ENCODE data around the gene PDGFRA. TPM values are rescaled to one million over a fixed set of nuclear protein-coding genes. Genes with fewer than 3 reads are reported as not detected.

Gene PDGFRA
- total and polyA plus RNA-seq, 10 of the 15 experiments (the other 5 are each of a cell fraction or from before 2014, with no cell fraction given) = 0.01 to 0.28 (median 0.06) TPM; not detected in 5

GRCh38 chr4:54213001-54213400, 16.1 kb upstream of the PDGFRA start (continued):
- TF ChIP-seq PKNOX1 (IDR thresholded peaks at IDR 0.05) = no peak

GRCh38 chr4:54213761-54214160, 15.3 kb upstream of the PDGFRA start:
- H2AFZ ChIP-seq (ENCODE audit: control insufficient read depth, low read depth, low read length) = no peak overlapping the region
- ChIA-PET SMC1A (ENCODE audit: uncharacterized antibody, unreplicated experiment) (interaction anchor here (0.9 to 1.6 kb wide), 3 partner anchors 228 to 358 kb away, joined by 3 to 4 read pairs (median 3); no protein-coding TSS in a partner anchor), RAD21 (ENCODE audit: unreplicated experiment) (interaction anchor here (2.0 kb wide), 1 partner anchor 284 kb away, joined by 7 read pairs; no protein-coding TSS in a partner anchor), CTCF (interaction anchor here (2.0 to 8.5 kb wide), 2 partner anchors 20 to 281 kb away, joined by 6 to 130 read pairs; no protein-coding TSS in a partner anchor), POLR2A (no interaction called here)
- in situ Hi-C loops (cut with MboI) = loop anchor here (10.0 kb wide), 1 partner anchor 729 kb away; no protein-coding TSS in a partner anchor
- H3K4me3 ChIP-seq = no peak overlapping the region
- BruUV-seq (replicated peaks) = no TSS peak
- no peaks in the 10 kb centered on the region for H3K9me3 ChIP-seq (replicated peaks; ENCODE audit: control insufficient read depth, insufficient read depth, low read length)
- DNase-seq (ENCODE audit: low read depth, low spot score) (no peak), ATAC-seq (no peak), FAIRE-seq (no peak)
- no peaks in the 10 kb centered on the region; a peak in 2 of 4 replicates for H3K27me3 ChIP-seq (replicated peaks in 1 of 2; ENCODE audit: control insufficient read depth in 2 of 2, insufficient read depth in 2 of 2, low read length in 1 of 2)
- H3K27ac ChIP-seq (ENCODE audit: control insufficient read depth, insufficient read depth) = no peak overlapping the region
- no peak overlapping the region for H3K9ac ChIP-seq (ENCODE audit: control insufficient read depth, insufficient read depth, low read length)
- H3K4me1 ChIP-seq (ENCODE audit: control insufficient read depth, insufficient read depth, low read length) = no peaks in the 10 kb centered on the region
- H3K4me2 ChIP-seq (ENCODE audit: control insufficient read depth, insufficient read depth) = no peak overlapping the region
- intact Hi-C loops (cut with micrococcal nuclease; ENCODE audit: unreplicated experiment) = no loop called here
- H4K20me1 ChIP-seq (ENCODE audit: control insufficient read depth, insufficient read depth) = no peaks in the 10 kb centered on the region
- 12% methylated on average over 4 of the region's 4 CpGs for WGBS (ENCODE audit: insufficient coverage, insufficient replicate concordance, low lambda C conversion rate, missing lambda C conversion rate)
- no peaks in the 10 kb centered on the region for H3K79me2 ChIP-seq (ENCODE audit: control insufficient read depth, insufficient read depth, low read length)
- no peaks in the 10 kb centered on the region for H3K36me3 ChIP-seq (ENCODE audit: control insufficient read depth in 2 of 2, insufficient read depth in 2 of 2, low read length in 1 of 2)
- TF ChIP-seq IKZF1 (conservative IDR thresholded peaks at IDR 0.05) = no peak
- TF ChIP-seq STAT1 (conservative IDR thresholded peaks at IDR 0.05) = no peak
- TF ChIP-seq, protein P1, sequence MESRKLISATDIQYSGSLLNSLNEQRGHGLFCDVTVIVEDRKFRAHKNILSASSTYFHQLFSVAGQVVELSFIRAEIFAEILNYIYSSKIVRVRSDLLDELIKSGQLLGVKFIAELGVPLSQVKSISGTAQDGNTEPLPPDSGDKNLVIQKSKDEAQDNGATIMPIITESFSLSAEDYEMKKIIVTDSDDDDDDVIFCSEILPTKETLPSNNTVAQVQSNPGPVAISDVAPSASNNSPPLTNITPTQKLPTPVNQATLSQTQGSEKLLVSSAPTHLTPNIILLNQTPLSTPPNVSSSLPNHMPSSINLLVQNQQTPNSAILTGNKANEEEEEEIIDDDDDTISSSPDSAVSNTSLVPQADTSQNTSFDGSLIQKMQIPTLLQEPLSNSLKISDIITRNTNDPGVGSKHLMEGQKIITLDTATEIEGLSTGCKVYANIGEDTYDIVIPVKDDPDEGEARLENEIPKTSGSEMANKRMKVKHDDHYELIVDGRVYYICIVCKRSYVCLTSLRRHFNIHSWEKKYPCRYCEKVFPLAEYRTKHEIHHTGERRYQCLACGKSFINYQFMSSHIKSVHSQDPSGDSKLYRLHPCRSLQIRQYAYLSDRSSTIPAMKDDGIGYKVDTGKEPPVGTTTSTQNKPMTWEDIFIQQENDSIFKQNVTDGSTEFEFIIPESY (IDR thresholded peaks at IDR 0.05) = no peak
- TF ChIP-seq BCL11A (IDR thresholded peaks at IDR 0.05; ENCODE audit: low read depth, low read length) = no peak
- TF ChIP-seq CHD2 (IDR thresholded peaks at IDR 0.05; ENCODE audit: borderline replicate concordance, low read depth, low read length) = no peak
- TF ChIP-seq IRF4 (IDR thresholded peaks at IDR 0.05; ENCODE audit: low read depth, low read length) = no peak
- no peak for TF ChIP-seq SIN3A (IDR thresholded peaks at IDR 0.05; ENCODE audit: low read depth, low read length)
- TF ChIP-seq ATF7 (IDR thresholded peaks at IDR 0.05; ENCODE audit: low read depth) = no peak
- TF ChIP-seq MTA3 (IDR thresholded peaks at IDR 0.05; ENCODE audit: borderline replicate concordance, low read length) = no peak
